Omental fat pad (tissue), 4 donors: ENCODE results near the gene NELL1. TPM values are rescaled to one million over a fixed set of nuclear protein-coding genes. Genes with fewer than 3 reads are reported as not detected.

Experiments
- ATAC-seq: fragments of 150-250 bp; one replicate; pipeline ENCODE4 v1.9.1; 2016; ENCODE audit warnings: mild to moderate bottlenecking, moderate library complexity; ENCODE audit not compliant: low FRiP score
- DNase-seq: peaks from one replicate; pipeline ENCODE4 v3.0.0-alpha.2; 2019; ENCODE audit warnings: low spot score
- CTCF ChIP-seq, 3 donors: fragments of 450-650 bp; IDR thresholded peaks; one replicate each; pipeline ENCODE4 v1.5.1; 2016 to 2017; ENCODE audit warnings: antibody characterized with exemption in 3 of 3, mild to moderate bottlenecking in 3 of 3, moderate library complexity in 2 of 3
- total RNA-seq, 4 donors: library from RNA; depleted of rRNA; stranded (reverse); fragments of >200 nt; gene quantifications; one replicate each; pipeline ENCODE4 v1.1.0, GENCODE V29; 2016

NELL1 gene
- total RNA-seq, 4 donors from 2014 or later: 0.48 to 1.3 TPM; not detected in 2

GRCh38 chr11:21056644-21057043 lies 387.3 kb downstream of the NELL1 start:
- DNase-seq (no peak), ATAC-seq (no peak)
- no peak for TF ChIP-seq CTCF (IDR thresholded peaks at IDR 0.05)

- no peak for TF ChIP-seq CTCF (IDR thresholded peaks at IDR 0.05)
- ATAC-seq (no peak), DNase-seq (no peak)
Observed at GRCh38 chr11:21059879-21060278, 390.5 kb downstream of the NELL1 start.

- TF ChIP-seq CTCF (IDR thresholded peaks at IDR 0.05): no peak
- no peak for DNase-seq
- no peak for ATAC-seq
Observed at GRCh38 chr11:21066030-21066429, 396.6 kb downstream of the NELL1 start.

GRCh38 chr11:21068886-21069285 lies 399.5 kb downstream of the NELL1 start:
- no peak for TF ChIP-seq CTCF (IDR thresholded peaks at IDR 0.05)
- ATAC-seq: no peak
- no peak for DNase-seq

- ATAC-seq (no peak), DNase-seq (no peak)
- TF ChIP-seq CTCF (IDR thresholded peaks at IDR 0.05): no peak
Observed at GRCh38 chr11:21069909-21070308, 400.5 kb downstream of the NELL1 start.

- no peak for ATAC-seq
- no peak for DNase-seq
- TF ChIP-seq CTCF (IDR thresholded peaks at IDR 0.05): no peak
Observed at GRCh38 chr11:21072558-21072957, 403.2 kb downstream of the NELL1 start.

GRCh38 chr11:21082853-21083252 lies 413.5 kb downstream of the NELL1 start:
- DNase-seq: no peak
- ATAC-seq: no peak
- TF ChIP-seq CTCF (IDR thresholded peaks at IDR 0.05): no peak
